GM12878 (cell line): Measurements from ENCODE around the gene NOD1. TPM values are rescaled to one million over a fixed set of nuclear protein-coding genes. Genes with fewer than 3 reads are reported as not detected.

Experiments
- ATAC-seq: fragments of 200-7000 bp; cut with Tn5 transposase; 3 replicates; pipeline ENCODE4 v1.9.1; 2020; ENCODE audit warnings: mild to moderate bottlenecking, moderate library complexity
- BruUV-seq: library from RNA; stranded (reverse); fragments of 400-500 nt; replicated peaks from 2 replicates; lab custom pipeline; 2021; lab: Mats Ljungman, UMichigan
- CTCF ChIA-PET: fragments of 300-600 bp; sonication (Branson Sonifier 250); formaldehyde crosslinking; extraction: SDS; loops from one replicate; lab custom pipeline; 2021; ENCODE audit warnings: inconsistent platforms; lab: Yijun Ruan, JAX
- POLR2A ChIA-PET: fragments of 350-600 bp; formaldehyde crosslinking; extraction: SDS; loops from one replicate; lab custom pipeline; 2021; ENCODE audit warnings: inconsistent platforms; lab: Charles Lee
- RAD21 ChIA-PET: fragments of 300-600 bp; sonication (Branson Sonifier 250); formaldehyde crosslinking; loops from one replicate; lab custom pipeline; 2023; ENCODE audit warnings: antibody characterized with exemption; ENCODE audit not compliant: unreplicated experiment; lab: Charles Lee
- SMC1A ChIA-PET: fragments of 300-600 bp; sonication (Branson Sonifier 250); formaldehyde crosslinking; loops from one replicate; lab custom pipeline; 2023; ENCODE audit not compliant: unreplicated experiment, uncharacterized antibody; lab: Charles Lee
- DNase-seq: peaks from one replicate; pipeline ENCODE4 v3.0.0-alpha.2; 2011; ENCODE audit warnings: low read depth, low spot score
- FAIRE-seq: peaks from 3 replicates; lab custom pipeline; 2011; peaks lifted over from hg19 to GRCh38; lab: Jason Lieb, UNC
- H2AFZ ChIP-seq: 2 replicates; pipeline ENCODE4 v1.6.0; 2011; ENCODE audit warnings: low read depth, low read length, control low read depth; ENCODE audit not compliant: control insufficient read depth
- H3K27ac ChIP-seq: 2 replicates; pipeline ENCODE4 v1.5.1; 2011; ENCODE audit warnings: control low read depth; ENCODE audit not compliant: control insufficient read depth, insufficient read depth
- H3K27me3 ChIP-seq, 2 experiments: replicated peaks in 1 of 2; 2 replicates each; pipeline versions ENCODE4 v1.6.0 to v1.6.1; 2011; ENCODE audit warnings: low read length in 1 of 2; ENCODE audit not compliant: control insufficient read depth in 2 of 2, insufficient read depth in 2 of 2
- H3K36me3 ChIP-seq, 2 experiments: 2 replicates each; pipeline ENCODE4 v1.5.1; 2011; ENCODE audit warnings: low read length in 1 of 2; ENCODE audit not compliant: control insufficient read depth in 2 of 2, insufficient read depth in 2 of 2
- H3K4me1 ChIP-seq: 2 replicates; pipeline ENCODE4 v1.6.1; 2011; ENCODE audit warnings: mild to moderate bottlenecking, low read length, moderate library complexity, mixed read lengths; ENCODE audit not compliant: control insufficient read depth, insufficient read depth
- H3K4me2 ChIP-seq: 2 replicates; pipeline ENCODE4 v1.6.0; 2011; ENCODE audit warnings: control low read depth; ENCODE audit not compliant: control insufficient read depth, insufficient read depth
- H3K4me3 ChIP-seq: fragments of 200-600 bp; sonication (generic); 2 replicates; pipeline ENCODE4 v1.5.1; 2016
- H3K79me2 ChIP-seq: 2 replicates; pipeline ENCODE4 v1.6.0; 2011; ENCODE audit warnings: low read length; ENCODE audit not compliant: control insufficient read depth, insufficient read depth
- H3K9ac ChIP-seq: 2 replicates; pipeline ENCODE4 v1.8.0; 2011; ENCODE audit warnings: low read length, control low read depth, mixed read lengths; ENCODE audit not compliant: control insufficient read depth, insufficient read depth
- H3K9me3 ChIP-seq: replicated peaks from 3 replicates; pipeline ENCODE4 v1.5.1; 2011; ENCODE audit warnings: mild to moderate bottlenecking, low read length; ENCODE audit not compliant: control insufficient read depth, insufficient read depth
- H4K20me1 ChIP-seq: 2 replicates; pipeline ENCODE4 v1.6.0; 2011; ENCODE audit not compliant: control insufficient read depth, insufficient read depth
- ESRRA ChIP-seq: IDR thresholded peaks from 2 replicates; pipeline ENCODE4 v1.6.1; 2012; ENCODE audit warnings: mild to moderate bottlenecking, low read length, improper control_type of control experiment
- FOXM1 ChIP-seq: IDR thresholded peaks from 2 replicates; pipeline ENCODE4 v1.6.1; 2012; ENCODE audit warnings: low read depth, mild to moderate bottlenecking, inconsistent platforms, low read length, moderate library complexity
- KAT2A ChIP-seq: conservative IDR thresholded peaks from 2 replicates; pipeline ENCODE4 v1.6.1; 2011; ENCODE audit warnings: low read depth, low read length; ENCODE audit not compliant: control insufficient read depth
- KDM1A ChIP-seq: fragments of 200-600 bp; sonication (generic); IDR thresholded peaks from 2 replicates; pipeline ENCODE4 v1.6.1; 2016; ENCODE audit warnings: borderline replicate concordance
- NBN ChIP-seq: fragments of 450-650 bp; IDR thresholded peaks from 2 replicates; pipeline ENCODE4 v1.6.1; 2016
- PAX8 ChIP-seq: fragments of 450-650 bp; IDR thresholded peaks from 2 replicates; pipeline ENCODE4 v1.6.1; 2017; ENCODE audit warnings: mild to moderate bottlenecking, moderate library complexity
- RAD21 ChIP-seq: IDR thresholded peaks from 2 replicates; pipeline ENCODE4 v1.6.1; 2011; ENCODE audit warnings: mild to moderate bottlenecking, low read depth, low read length, moderate library complexity; ENCODE audit not compliant: insufficient read depth
- SIN3A ChIP-seq: IDR thresholded peaks from 2 replicates; pipeline ENCODE4 v1.6.1; 2012; ENCODE audit warnings: low read depth, low read length, improper control_type of control experiment
- TCF12 ChIP-seq: IDR thresholded peaks from 2 replicates; pipeline ENCODE4 v1.6.1; 2011; ENCODE audit warnings: low read depth, mild to moderate bottlenecking, low read length
- ZBTB40 ChIP-seq: fragments of 450-650 bp; IDR thresholded peaks from 2 replicates; pipeline ENCODE4 v1.6.1; 2016; ENCODE audit warnings: mild to moderate bottlenecking, moderate library complexity, borderline replicate concordance
- ZNF274 ChIP-seq: IDR thresholded peaks from one replicate; pipeline ENCODE4 v1.8.0; 2011; ENCODE audit not compliant: insufficient read length, insufficient read depth
- WGBS: methylation state at CpG from one replicate; pipeline ENCODE4 v1.1.6; 2016; ENCODE audit warnings: low lambda C conversion rate; ENCODE audit not compliant: insufficient replicate concordance, insufficient coverage; ENCODE audit errors: missing lambda C conversion rate; 5-methylcytosine and 5-hydroxymethylcytosine counted together
- in situ Hi-C: fragments of 300-500 bp; cut with MboI; formaldehyde crosslinking; loops from 9 replicates; pipeline ENCODE4 v1.14.3; 2018; ENCODE audit warnings: mixed read lengths
- intact Hi-C: fragments of 100-400 bp; cut with micrococcal nuclease; formaldehyde crosslinking; loops from one replicate; pipeline ENCODE4 v1.14.2; 2022; ENCODE audit not compliant: unreplicated experiment
- polyA plus RNA-seq, 11 experiments: library from polyadenylated mRNA; depleted of rRNA in 4 of 11; unstranded in 6 of 11; stranded (reverse) in 5 of 11; fragments of >200 nt; fragmentation: Nextera tagmentation in 4 of 11; fragmentation: Illumina TruSeq in 1 of 11; extraction: Ambion mirVana in 4 of 11; extraction: Trizol in 1 of 11; gene quantifications; 1 replicate in 1 of 11; 2 replicates in 10 of 11; pipeline versions ENCODE4 v1.2.1 to v1.2.3, GENCODE V29; 2011 to 2016; ENCODE audit warnings: inconsistent platforms in 2 of 11, missing spikeins in 2 of 11, low read depth in 1 of 11
- total RNA-seq, 4 experiments: library from RNA; depleted of rRNA in 3 of 4; stranded (reverse); fragments of >200 nt in 3 of 4; fragmentation: Illumina TruSeq in 1 of 4; extraction: Trizol in 1 of 4; gene quantifications; 2 replicates each; pipeline versions ENCODE4 v1.2.1 to v1.2.3, GENCODE V29; 2013 to 2021
- TF ChIP-seq, protein P1 (sequence below): fragments of 150-350 bp; IDR thresholded peaks from 2 replicates; pipeline ENCODE4 v1.6.1; 2016; ENCODE audit warnings: low read depth, low read length

Gene NOD1
- total and polyA plus RNA-seq, 10 of the 15 experiments (the other 5 are each of a cell fraction or from before 2014, with no cell fraction given): 1.8 to 14.6 (median 8.9) TPM

DNA sequence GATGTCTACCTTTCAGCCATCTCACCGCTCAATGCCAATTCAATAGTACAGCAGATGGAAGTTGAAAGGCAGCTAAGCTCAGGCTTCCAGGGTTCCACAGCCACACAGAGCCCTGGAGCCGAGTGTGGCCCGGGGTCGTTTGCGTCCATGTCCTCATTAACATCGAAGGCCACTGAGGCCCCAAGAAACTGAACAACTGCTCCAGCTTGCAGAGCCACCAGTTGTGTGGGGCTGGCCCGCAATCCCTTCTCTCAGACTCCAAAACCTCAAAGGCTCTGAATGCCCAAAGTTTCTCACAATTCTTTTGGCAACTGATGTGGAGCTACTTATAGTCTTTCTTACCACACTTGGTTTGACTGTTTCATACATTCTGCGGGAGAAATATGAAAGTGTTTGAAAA is 31.1 kb downstream of the NOD1 start (continued):
- TF ChIP-seq PAX8 (no peak), SIN3A (no peak), RAD21 (no peak), ESRRA (no peak)
- TF ChIP-seq, protein P1, sequence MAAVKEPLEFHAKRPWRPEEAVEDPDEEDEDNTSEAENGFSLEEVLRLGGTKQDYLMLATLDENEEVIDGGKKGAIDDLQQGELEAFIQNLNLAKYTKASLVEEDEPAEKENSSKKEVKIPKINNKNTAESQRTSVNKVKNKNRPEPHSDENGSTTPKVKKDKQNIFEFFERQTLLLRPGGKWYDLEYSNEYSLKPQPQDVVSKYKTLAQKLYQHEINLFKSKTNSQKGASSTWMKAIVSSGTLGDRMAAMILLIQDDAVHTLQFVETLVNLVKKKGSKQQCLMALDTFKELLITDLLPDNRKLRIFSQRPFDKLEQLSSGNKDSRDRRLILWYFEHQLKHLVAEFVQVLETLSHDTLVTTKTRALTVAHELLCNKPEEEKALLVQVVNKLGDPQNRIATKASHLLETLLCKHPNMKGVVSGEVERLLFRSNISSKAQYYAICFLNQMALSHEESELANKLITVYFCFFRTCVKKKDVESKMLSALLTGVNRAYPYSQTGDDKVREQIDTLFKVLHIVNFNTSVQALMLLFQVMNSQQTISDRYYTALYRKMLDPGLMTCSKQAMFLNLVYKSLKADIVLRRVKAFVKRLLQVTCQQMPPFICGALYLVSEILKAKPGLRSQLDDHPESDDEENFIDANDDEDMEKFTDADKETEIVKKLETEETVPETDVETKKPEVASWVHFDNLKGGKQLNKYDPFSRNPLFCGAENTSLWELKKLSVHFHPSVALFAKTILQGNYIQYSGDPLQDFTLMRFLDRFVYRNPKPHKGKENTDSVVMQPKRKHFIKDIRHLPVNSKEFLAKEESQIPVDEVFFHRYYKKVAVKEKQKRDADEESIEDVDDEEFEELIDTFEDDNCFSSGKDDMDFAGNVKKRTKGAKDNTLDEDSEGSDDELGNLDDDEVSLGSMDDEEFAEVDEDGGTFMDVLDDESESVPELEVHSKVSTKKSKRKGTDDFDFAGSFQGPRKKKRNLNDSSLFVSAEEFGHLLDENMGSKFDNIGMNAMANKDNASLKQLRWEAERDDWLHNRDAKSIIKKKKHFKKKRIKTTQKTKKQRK: no peak
- TF ChIP-seq, all 136 proteins: peak for 0

DNA sequence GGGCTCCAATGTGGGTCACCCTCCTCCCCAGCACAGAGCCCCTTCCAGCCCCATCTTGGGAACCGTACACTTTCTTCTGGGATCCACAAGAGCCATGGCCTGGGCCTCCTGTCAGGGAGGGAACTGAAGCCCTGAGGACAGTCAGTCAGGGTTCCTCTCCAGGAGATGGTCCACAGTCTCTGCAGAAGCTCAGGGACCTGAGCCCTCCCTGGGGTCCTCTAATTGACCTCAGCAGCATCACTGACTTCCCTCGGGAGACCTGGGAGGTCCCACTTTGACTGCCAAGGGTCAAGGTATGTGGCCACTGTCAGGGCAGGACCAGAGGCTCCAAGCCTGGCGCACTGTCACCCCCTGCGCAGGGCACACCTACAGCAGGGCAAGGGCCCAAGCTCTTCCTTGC is 32.3 kb downstream of the NOD1 start:
- CTCF ChIA-PET: interaction anchor here (0.9 to 2.6 kb wide), 12 partner anchors 17 to 281 kb away, joined by 3 to 19 read pairs (median 4); partner anchors contain the start of gene ZNRF2
- Histone ChIP-seq H4K20me1 (no peaks in the 10 kb centered on the region), H3K4me2 (no peak overlapping the region), H3K27ac (no peak overlapping the region; the same call in 1 of the 2 replicates), H3K36me3 (peaks cover 0 to 5% of the 10 kb centered on the region in 2 experiments; a peak in 2 of 4 replicates), H3K4me3 (no peak overlapping the region), H2AFZ (no peak overlapping the region), H3K79me2 (no peaks in the 10 kb centered on the region), H3K9me3 (no peaks in the 10 kb centered on the region; the same call in 2 of the 3 replicates), H3K4me1 (peaks cover 4% of the 10 kb centered on the region), H3K27me3 (no peaks in the 10 kb centered on the region), H3K9ac (no peak overlapping the region)
- intact Hi-C loops: loop anchor here (5.0 to 10.0 kb wide), 5 partner anchors 59 to 284 kb away; partner anchors contain the start of gene ZNRF2
- DNase-seq (no peak), ATAC-seq (no peak), FAIRE-seq (no peak)
- POLR2A ChIA-PET: interaction anchor here (1.2 kb wide), 2 partner anchors 8 to 115 kb away, joined by 3 read pairs; no protein-coding TSS in a partner anchor
- WGBS: 89% methylated on average over 4 of the region's 4 CpGs
- in situ Hi-C loops: no loop called here
- SMC1A ChIA-PET: interaction anchor here (0.6 to 2.2 kb wide), 10 partner anchors 17 to 290 kb away, joined by 3 to 9 read pairs (median 4); no protein-coding TSS in a partner anchor
- no TSS peak for BruUV-seq
- RAD21 ChIA-PET: interaction anchor here (0.8 to 2.2 kb wide), 6 partner anchors 118 to 282 kb away, joined by 3 to 19 read pairs (median 4); no protein-coding TSS in a partner anchor
- TF ChIP-seq KDM1A: no peak
- no peak for TF ChIP-seq TCF12
- no peak for TF ChIP-seq FOXM1
- no peak for TF ChIP-seq NBN
- TF ChIP-seq ZBTB40: no peak
- no peak for TF ChIP-seq ZNF274
- no peak for TF ChIP-seq KAT2A
